HG03442 (cell line): Measurements from ENCODE around the gene FBXL2.

Experiments used
- ATAC-seq: cut with Tn5 transposase; IDR thresholded peaks from one replicate; pipeline ENCODE4 v1.9.1; 2021; ENCODE audit warnings: mild to moderate bottlenecking, moderate library complexity; ENCODE audit not compliant: unreplicated experiment

FBXL2 gene

GRCh38 chr3:33277193-33277882 lies at the start of gene FBXL2:
Gene FBXL2 (plus strand): TSS chr3:33277442. CDS start chr3:33277513, 71 bp downstream.
- ATAC-seq = peak; percentile 73

- no peak for ATAC-seq
These were observed 48.2 kb upstream of the FBXL2 start for GRCh38 chr3:33229066-33229465.

- no peak for ATAC-seq
These were observed 47.3 kb upstream of the FBXL2 start for GRCh38 chr3:33229947-33230346.

- no peak for ATAC-seq
These were observed 45.3 kb upstream of the FBXL2 start for GRCh38 chr3:33231756-33232465.

- ATAC-seq = no peak
These were observed 43.4 kb upstream of the FBXL2 start for GRCh38 chr3:33233884-33234283.

- ATAC-seq = no peak
These were observed 41.2 kb upstream of the FBXL2 start for GRCh38 chr3:33236005-33236404.

- ATAC-seq = no peak
These were observed 39.8 kb upstream of the FBXL2 start for GRCh38 chr3:33237439-33237838.

GRCh38 chr3:33238923-33239322 lies 38.3 kb upstream of the FBXL2 start:
- no peak for ATAC-seq

- ATAC-seq = no peak
These were observed 37.0 kb upstream of the FBXL2 start for GRCh38 chr3:33240261-33240660.

- no peak for ATAC-seq
These were observed 30.5 kb upstream of the FBXL2 start for GRCh38 chr3:33246786-33247185.

- no peak for ATAC-seq
These were observed 26.5 kb upstream of the FBXL2 start for GRCh38 chr3:33250712-33251111.

GRCh38 chr3:33256249-33256648 lies 21.0 kb upstream of the FBXL2 start:
- no peak for ATAC-seq

GRCh38 chr3:33260104-33260503 lies 17.1 kb upstream of the FBXL2 start:
- ATAC-seq = no peak

GRCh38 chr3:33269385-33269784 lies 7.9 kb upstream of the FBXL2 start:
- ATAC-seq = no peak

GRCh38 chr3:33271324-33271723 lies 5.9 kb upstream of the FBXL2 start:
- ATAC-seq = no peak

- ATAC-seq = no peak
These were observed 3.6 kb upstream of the FBXL2 start for GRCh38 chr3:33273628-33274027.

- no peak for ATAC-seq
These were observed 921 bp downstream of the FBXL2 start for GRCh38 chr3:33278163-33278562.

- no peak for ATAC-seq
These were observed 10.5 kb downstream of the FBXL2 start for GRCh38 chr3:33287672-33288282.

- ATAC-seq = no peak
These were observed 22.3 kb downstream of the FBXL2 start for GRCh38 chr3:33299395-33300081.

GRCh38 chr3:33312361-33312760 lies 35.1 kb downstream of the FBXL2 start:
- ATAC-seq = no peak

GRCh38 chr3:33313331-33313730 lies 36.1 kb downstream of the FBXL2 start:
- ATAC-seq = no peak

- ATAC-seq = no peak
These were observed 37.8 kb downstream of the FBXL2 start for GRCh38 chr3:33314993-33315392.
